HCT116 (cell line): ENCODE measurements around the gene SEC11C.

ENCODE experiments used
- EZH2 ChIP-seq: fragments of 200-600 bp; sonication (generic); IDR thresholded peaks from 2 replicates; pipeline ENCODE4 v1.6.1; 2017; ENCODE audit warnings: antibody characterized with exemption, mixed run types
- POLR2AphosphoS5 ChIP-seq: IDR thresholded peaks from 2 replicates; pipeline ENCODE4 v1.6.1; 2011; ENCODE audit warnings: mild to moderate bottlenecking, low read depth, low read length, moderate library complexity
- SP1 ChIP-seq: IDR thresholded peaks from 2 replicates; pipeline ENCODE4 v1.6.1; 2012; ENCODE audit warnings: low read depth
- ZNF274 ChIP-seq: fragments of 200-500 bp; sonication (Bioruptor generic); IDR thresholded peaks from 2 replicates; pipeline ENCODE4 v1.6.1; 2014; ENCODE audit warnings: mild to moderate bottlenecking, low read depth, low read length, inconsistent platforms
- TF ChIP-seq, protein P1 (sequence below), 3 experiments: fragments of 200-600 bp in 1 of 3; sonication (generic) in 1 of 3; IDR thresholded peaks in 2 of 3; conservative IDR thresholded peaks in 1 of 3; 2 replicates each; pipeline ENCODE4 v1.5.1; 2012 to 2017; ENCODE audit warnings: low read depth in 2 of 3, low read length in 2 of 3, antibody characterized with exemption in 1 of 3, borderline replicate concordance in 1 of 3, control low read depth in 1 of 3, mild to moderate bottlenecking in 1 of 3, mixed read lengths in 1 of 3, mixed run types in 1 of 3, moderate library complexity in 1 of 3; ENCODE audit not compliant: insufficient read depth in 1 of 3

GRCh38 chr18:59127047-59127446 is 12.6 kb upstream of the SEC11C start:
- TF ChIP-seq EZH2 (no peak), POLR2AphosphoS5 (no peak), ZNF274 (no peak), SP1 (no peak)
- TF ChIP-seq, protein P1, sequence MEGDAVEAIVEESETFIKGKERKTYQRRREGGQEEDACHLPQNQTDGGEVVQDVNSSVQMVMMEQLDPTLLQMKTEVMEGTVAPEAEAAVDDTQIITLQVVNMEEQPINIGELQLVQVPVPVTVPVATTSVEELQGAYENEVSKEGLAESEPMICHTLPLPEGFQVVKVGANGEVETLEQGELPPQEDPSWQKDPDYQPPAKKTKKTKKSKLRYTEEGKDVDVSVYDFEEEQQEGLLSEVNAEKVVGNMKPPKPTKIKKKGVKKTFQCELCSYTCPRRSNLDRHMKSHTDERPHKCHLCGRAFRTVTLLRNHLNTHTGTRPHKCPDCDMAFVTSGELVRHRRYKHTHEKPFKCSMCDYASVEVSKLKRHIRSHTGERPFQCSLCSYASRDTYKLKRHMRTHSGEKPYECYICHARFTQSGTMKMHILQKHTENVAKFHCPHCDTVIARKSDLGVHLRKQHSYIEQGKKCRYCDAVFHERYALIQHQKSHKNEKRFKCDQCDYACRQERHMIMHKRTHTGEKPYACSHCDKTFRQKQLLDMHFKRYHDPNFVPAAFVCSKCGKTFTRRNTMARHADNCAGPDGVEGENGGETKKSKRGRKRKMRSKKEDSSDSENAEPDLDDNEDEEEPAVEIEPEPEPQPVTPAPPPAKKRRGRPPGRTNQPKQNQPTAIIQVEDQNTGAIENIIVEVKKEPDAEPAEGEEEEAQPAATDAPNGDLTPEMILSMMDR (IDR thresholded peaks at IDR 0.05 in 2 of 3, conservative IDR thresholded peaks at IDR 0.05 in 1 of 3; ENCODE audit: borderline replicate concordance in 1 of 3, insufficient read depth in 1 of 3, low read depth in 2 of 3, low read length in 2 of 3), result no peak; a peak in 1 of 6 replicates
